ENCODE measurements around the gene FOXP4. TPM values are rescaled to one million over a fixed set of nuclear protein-coding genes. Genes with fewer than 3 reads are reported as not detected.
A peak's percentile ranks its signal among the peaks of the same experiment; 100 is the strongest.

Gene FOXP4
- total and polyA plus RNA-seq, 2 donors (not counting 1 experiment from before 2014, with no cell fraction given): 0.81 to 1.8 TPM

- no peaks in the 10 kb centered on the region for H3K36me3 ChIP-seq (ENCODE audit: control insufficient read depth, insufficient read depth, low read length)
- H3K79me2 ChIP-seq (ENCODE audit: control insufficient read depth, insufficient read depth, low read length): no peaks in the 10 kb centered on the region
- H3K9ac ChIP-seq (ENCODE audit: insufficient read depth, low read length): no peak overlapping the region
- H3K4me3 ChIP-seq (replicated peaks in 1 of 4; ENCODE audit: control extremely low read depth in 1 of 4, insufficient read depth in 1 of 4, low read depth in 3 of 4, low read length in 4 of 4): peak overlapping the region in 2 of 4 experiments; percentile 28 to 30
- no peak for TF ChIP-seq CTCF (conservative IDR thresholded peaks at IDR 0.05 in 1 of 2, IDR thresholded peaks at IDR 0.05 in 1 of 2; ENCODE audit: low read depth in 1 of 2, low read length in 2 of 2)
- no peak for TF ChIP-seq EZH2 (IDR thresholded peaks at IDR 0.05; ENCODE audit: low read length, missing control alignments)
- H3K4me1 ChIP-seq (ENCODE audit: control insufficient read depth, extremely low read depth, insufficient read depth, low read length): no peaks in the 10 kb centered on the region
- H3K27me3 ChIP-seq (ENCODE audit: control insufficient read depth, insufficient read depth, low read length): no peaks in the 10 kb centered on the region
- no peak overlapping the region for H3K27ac ChIP-seq (ENCODE audit: insufficient read depth, low read length)
- no peak overlapping the region for H3K4me2 ChIP-seq (ENCODE audit: extremely low read depth, insufficient read depth, low read length)
- peak in 1 of 2 donors; percentile 34 for DNase-seq (ENCODE audit: low read depth in 2 of 2)
- no peaks in the 10 kb centered on the region for H3K9me3 ChIP-seq (ENCODE audit: control insufficient read depth, insufficient read depth, low read depth, low read length)
- no peak overlapping the region for H2AFZ ChIP-seq (ENCODE audit: low read length)
- no peaks in the 10 kb centered on the region for H4K20me1 ChIP-seq (ENCODE audit: control insufficient read depth, extremely low read depth, insufficient read depth, low read length)
Measured at GRCh38 chr6:41560431-41561192, 14.4 kb downstream of the FOXP4 start.

- H3K36me3 ChIP-seq (ENCODE audit: control insufficient read depth, insufficient read depth, low read length): no peaks in the 10 kb centered on the region
- no peaks in the 10 kb centered on the region for H3K27me3 ChIP-seq (ENCODE audit: control insufficient read depth, insufficient read depth, low read length)
- no peaks in the 10 kb centered on the region for H3K79me2 ChIP-seq (ENCODE audit: control insufficient read depth, insufficient read depth, low read length)
- no peak overlapping the region for H3K4me2 ChIP-seq (ENCODE audit: extremely low read depth, insufficient read depth, low read length)
- no peak for DNase-seq (ENCODE audit: low read depth in 2 of 2)
- H2AFZ ChIP-seq (ENCODE audit: low read length): no peak overlapping the region
- H3K9ac ChIP-seq (ENCODE audit: insufficient read depth, low read length): no peak overlapping the region
- H3K4me1 ChIP-seq (ENCODE audit: control insufficient read depth, extremely low read depth, insufficient read depth, low read length): no peaks in the 10 kb centered on the region
- TF ChIP-seq EZH2 (IDR thresholded peaks at IDR 0.05; ENCODE audit: low read length, missing control alignments) (no peak), CTCF (conservative IDR thresholded peaks at IDR 0.05 in 1 of 2, IDR thresholded peaks at IDR 0.05 in 1 of 2; ENCODE audit: low read depth in 1 of 2, low read length in 2 of 2) (no peak)
- H4K20me1 ChIP-seq (ENCODE audit: control insufficient read depth, extremely low read depth, insufficient read depth, low read length): no peaks in the 10 kb centered on the region
- H3K27ac ChIP-seq (ENCODE audit: insufficient read depth, low read length): no peak overlapping the region
- H3K9me3 ChIP-seq (ENCODE audit: control insufficient read depth, insufficient read depth, low read depth, low read length): no peaks in the 10 kb centered on the region
- H3K4me3 ChIP-seq (replicated peaks in 1 of 4; ENCODE audit: control extremely low read depth in 1 of 4, insufficient read depth in 1 of 4, low read depth in 3 of 4, low read length in 4 of 4): no peak overlapping the region
Measured at GRCh38 chr6:41561416-41561815, 15.2 kb downstream of the FOXP4 start.

- H3K4me1 ChIP-seq (ENCODE audit: control insufficient read depth, extremely low read depth, insufficient read depth, low read length): no peaks in the 10 kb centered on the region
- H3K4me3 ChIP-seq (replicated peaks in 1 of 4; ENCODE audit: control extremely low read depth in 1 of 4, insufficient read depth in 1 of 4, low read depth in 3 of 4, low read length in 4 of 4): no peak overlapping the region
- H3K9ac ChIP-seq (ENCODE audit: insufficient read depth, low read length): no peak overlapping the region
- no peaks in the 10 kb centered on the region for H4K20me1 ChIP-seq (ENCODE audit: control insufficient read depth, extremely low read depth, insufficient read depth, low read length)
- DNase-seq (ENCODE audit: low read depth in 2 of 2): no peak
- H3K4me2 ChIP-seq (ENCODE audit: extremely low read depth, insufficient read depth, low read length): no peak overlapping the region
- H3K9me3 ChIP-seq (ENCODE audit: control insufficient read depth, insufficient read depth, low read depth, low read length): no peaks in the 10 kb centered on the region
- no peaks in the 10 kb centered on the region for H3K79me2 ChIP-seq (ENCODE audit: control insufficient read depth, insufficient read depth, low read length)
- no peaks in the 10 kb centered on the region for H3K36me3 ChIP-seq (ENCODE audit: control insufficient read depth, insufficient read depth, low read length)
- H3K27me3 ChIP-seq (ENCODE audit: control insufficient read depth, insufficient read depth, low read length): no peaks in the 10 kb centered on the region
- H3K27ac ChIP-seq (ENCODE audit: insufficient read depth, low read length): no peak overlapping the region
- no peak for TF ChIP-seq CTCF (conservative IDR thresholded peaks at IDR 0.05 in 1 of 2, IDR thresholded peaks at IDR 0.05 in 1 of 2; ENCODE audit: low read depth in 1 of 2, low read length in 2 of 2)
- no peak for TF ChIP-seq EZH2 (IDR thresholded peaks at IDR 0.05; ENCODE audit: low read length, missing control alignments)
- no peak overlapping the region for H2AFZ ChIP-seq (ENCODE audit: low read length)
Measured at GRCh38 chr6:41561931-41562911, 16.0 kb downstream of the FOXP4 start.

Measured in fibroblast of lung (primary cell).